ENCODE results near the gene ACE. TPM values are rescaled to one million over a fixed set of nuclear protein-coding genes. Genes with fewer than 3 reads are reported as not detected.

The ACE gene
- total RNA-seq, 2 donors from 2014 or later = 38.3 to 45.2 TPM

GRCh38 chr17:63441654-63442053 lies 35.2 kb upstream of the ACE start:
- Histone ChIP-seq H3K9ac (ENCODE audit: low read depth in 2 of 2, low read length in 2 of 2) (peak overlapping the region in 1 of 2 donors; percentile 12), H3K4me1 (no peaks in the 10 kb centered on the region), H3K27ac (no peak overlapping the region), H3K4me3 (no peak overlapping the region), H3K9me3 (no peaks in the 10 kb centered on the region), H3K36me3 (no peaks in the 10 kb centered on the region), H3K27me3 (no peaks in the 10 kb centered on the region)
- intact Hi-C loops (cut with DNase I) = no loop called here
- TF ChIP-seq CTCF (IDR thresholded peaks at IDR 0.05) = no peak
- DNase-seq = no peak

GRCh38 chr17:63442074-63442473 lies 34.8 kb upstream of the ACE start:
- H3K27ac ChIP-seq = no peak overlapping the region
- no peaks in the 10 kb centered on the region for H3K4me1 ChIP-seq
- DNase-seq = no peak
- no peaks in the 10 kb centered on the region for H3K9me3 ChIP-seq
- intact Hi-C loops (cut with DNase I) = no loop called here
- H3K9ac ChIP-seq (ENCODE audit: low read depth in 2 of 2, low read length in 2 of 2) = no peak overlapping the region
- no peak for TF ChIP-seq CTCF (IDR thresholded peaks at IDR 0.05)
- H3K27me3 ChIP-seq = no peaks in the 10 kb centered on the region
- no peaks in the 10 kb centered on the region for H3K36me3 ChIP-seq
- H3K4me3 ChIP-seq = no peak overlapping the region

GRCh38 chr17:63442549-63443035 lies 34.3 kb upstream of the ACE start:
- Histone ChIP-seq H3K27ac (no peak overlapping the region), H3K36me3 (no peaks in the 10 kb centered on the region), H3K27me3 (no peaks in the 10 kb centered on the region), H3K9ac (ENCODE audit: low read depth in 2 of 2, low read length in 2 of 2) (no peak overlapping the region), H3K9me3 (no peaks in the 10 kb centered on the region), H3K4me1 (no peaks in the 10 kb centered on the region), H3K4me3 (no peak overlapping the region)
- DNase-seq = no peak
- no peak for TF ChIP-seq CTCF (IDR thresholded peaks at IDR 0.05)
- intact Hi-C loops (cut with DNase I) = no loop called here

GRCh38 chr17:63443053-63443452 lies 33.8 kb upstream of the ACE start:
- no peak for DNase-seq
- intact Hi-C loops (cut with DNase I) = no loop called here
- Histone ChIP-seq H3K9ac (ENCODE audit: low read depth in 2 of 2, low read length in 2 of 2) (no peak overlapping the region), H3K27me3 (no peaks in the 10 kb centered on the region), H3K9me3 (no peaks in the 10 kb centered on the region), H3K4me1 (no peaks in the 10 kb centered on the region), H3K27ac (no peak overlapping the region), H3K36me3 (no peaks in the 10 kb centered on the region), H3K4me3 (no peak overlapping the region)
- TF ChIP-seq CTCF (IDR thresholded peaks at IDR 0.05) = no peak

- H3K4me3 ChIP-seq = no peak overlapping the region
- no peaks in the 10 kb centered on the region for H3K36me3 ChIP-seq
- H3K9me3 ChIP-seq = no peaks in the 10 kb centered on the region
- intact Hi-C loops (cut with DNase I) = no loop called here
- H3K9ac ChIP-seq (ENCODE audit: low read depth in 2 of 2, low read length in 2 of 2) = peak overlapping the region in 1 of 2 donors; percentile 96
- DNase-seq = no peak
- peak overlapping the region; percentile 75 for H3K27ac ChIP-seq
- H3K4me1 ChIP-seq = no peaks in the 10 kb centered on the region
- TF ChIP-seq CTCF (IDR thresholded peaks at IDR 0.05) = no peak
- no peaks in the 10 kb centered on the region for H3K27me3 ChIP-seq
Measured at GRCh38 chr17:63444457-63444856, 32.4 kb upstream of the ACE start.

All from colonic mucosa (tissue), 4 donors.